GF-D8 (cell line): Measurements from ENCODE around the gene ACTL7B.
"Not testable (repeated sequence)": the region's sequence is repeated elsewhere in the genome, so short reads cannot be mapped to it uniquely, and the experiment has no call there.

Source experiments
- DNase-seq: peaks from one replicate; lab custom pipeline; 2025; lab: John Stamatoyannopoulos, UW

Gene ACTL7B

GRCh38 chr9:108844391-108844790 is 11.4 kb downstream of the ACTL7B start:
- no peak for DNase-seq

GRCh38 chr9:108842610-108843295 is 13.0 kb downstream of the ACTL7B start:
- DNase-seq = no peak

- DNase-seq = not testable (repeated sequence)
These were observed 16.2 kb downstream of the ACTL7B start for GRCh38 chr9:108839561-108839960.

GRCh38 chr9:108838017-108838416 is 17.8 kb downstream of the ACTL7B start:
- DNase-seq = no peak

GRCh38 chr9:108837530-108837929 is 18.3 kb downstream of the ACTL7B start:
- no peak for DNase-seq

- DNase-seq = no peak
These were observed 19.0 kb downstream of the ACTL7B start for GRCh38 chr9:108836781-108837180.

- no peak for DNase-seq
These were observed 19.5 kb downstream of the ACTL7B start for GRCh38 chr9:108836319-108836718.

- no peak for DNase-seq
These were observed 20.0 kb downstream of the ACTL7B start for GRCh38 chr9:108835831-108836230.

- DNase-seq = peak; percentile 37
These were observed 20.7 kb downstream of the ACTL7B start for GRCh38 chr9:108834959-108835665.

GRCh38 chr9:108832179-108832500 is 23.6 kb downstream of the ACTL7B start:
- no peak for DNase-seq

- no peak for DNase-seq
These were observed 24.1 kb downstream of the ACTL7B start for GRCh38 chr9:108831496-108832178.

GRCh38 chr9:108830272-108830671 is 25.5 kb downstream of the ACTL7B start:
- DNase-seq = no peak

GRCh38 chr9:108823829-108824228 is 32.0 kb downstream of the ACTL7B start:
- DNase-seq = no peak

- DNase-seq = no peak
These were observed 39.7 kb downstream of the ACTL7B start for GRCh38 chr9:108816037-108816436.

GRCh38 chr9:108815156-108815555 is 40.6 kb downstream of the ACTL7B start:
- DNase-seq = no peak

- DNase-seq = no peak
These were observed 41.7 kb downstream of the ACTL7B start for GRCh38 chr9:108813951-108814601.

- DNase-seq = no peak
These were observed 43.3 kb downstream of the ACTL7B start for GRCh38 chr9:108812396-108813025.

- no peak for DNase-seq
These were observed 43.8 kb downstream of the ACTL7B start for GRCh38 chr9:108811944-108812343.

- DNase-seq = no peak
These were observed 46.5 kb downstream of the ACTL7B start for GRCh38 chr9:108809269-108809668.
